Testis (tissue), 3 donors: ENCODE measurements around the gene LRP2BP. TPM values are rescaled to one million over a fixed set of nuclear protein-coding genes. Genes with fewer than 3 reads are reported as not detected.

ENCODE experiments used
- DNase-seq: peaks from one replicate; pipeline ENCODE4 v3.0.0-alpha.2; 2019
- H3K27ac ChIP-seq, 2 donors: fragments of 200-600 bp; sonication (generic); one replicate each; pipeline ENCODE4 v1.5.1; 2019
- H3K27me3 ChIP-seq: fragments of 200-600 bp; sonication (generic); one replicate; pipeline ENCODE4 v1.5.1; 2019
- H3K36me3 ChIP-seq: fragments of 200-600 bp; sonication (generic); one replicate; pipeline ENCODE4 v1.5.1; 2017; ENCODE audit warnings: low read depth; ENCODE audit errors: missing control alignments
- H3K4me1 ChIP-seq: fragments of 200-600 bp; sonication (generic); one replicate; pipeline ENCODE4 v1.5.1; 2019
- H3K4me3 ChIP-seq, 2 donors: fragments of 200-600 bp; sonication (generic); one replicate each; pipeline ENCODE4 v1.5.1; 2017 to 2019
- H3K9me3 ChIP-seq: fragments of 200-600 bp; sonication (generic); one replicate; pipeline ENCODE4 v1.5.1; 2017
- POLR2A ChIP-seq: fragments of 450-650 bp; IDR thresholded peaks from one replicate; pipeline ENCODE4 v1.6.1; 2017; ENCODE audit warnings: antibody characterized with exemption, mild to moderate bottlenecking, moderate library complexity
- WGBS, 2 donors: methylation state at CpG; one replicate each; pipeline ENCODE4 v1.1.5; 2018; 5-methylcytosine and 5-hydroxymethylcytosine counted together
- intact Hi-C: fragments of 100-400 bp; cut with DNase I; formaldehyde crosslinking; loops from one replicate; pipeline ENCODE4 v1.15.1; 2023; ENCODE audit warnings: low total_unique reads
- polyA plus RNA-seq: library from polyadenylated mRNA; stranded (reverse); fragments of 350-450 nt; fragmentation: Illumina TruSeq; extraction: RNeasy Lipid Tissue Mini Kit (QIAGEN cat#74804); gene quantifications from one replicate; pipeline ENCODE4 v1.2.3, GENCODE V29; 2014; ENCODE audit warnings: low read depth, low replicate concordance; ENCODE audit not compliant: insufficient read depth
- total RNA-seq, 2 donors: library from RNA; depleted of rRNA; stranded (reverse); fragments of >200 nt; gene quantifications; one replicate each; pipeline ENCODE4 v1.2.3, GENCODE V29; 2016
- TF ChIP-seq, protein P1 (sequence below), 3 experiments: fragments of 450-650 bp in 2 of 3; fragments of 200-600 bp in 1 of 3; sonication (generic) in 1 of 3; IDR thresholded peaks; one replicate each; pipeline ENCODE4 v1.5.1; 2016 to 2019; ENCODE audit warnings: antibody characterized with exemption in 3 of 3, mild to moderate bottlenecking in 2 of 3, moderate library complexity in 1 of 3

The LRP2BP gene
- total and polyA plus RNA-seq, 3 donors from 2014 or later, result 7.5 to 49.5 (median 11.9) TPM

DNA sequence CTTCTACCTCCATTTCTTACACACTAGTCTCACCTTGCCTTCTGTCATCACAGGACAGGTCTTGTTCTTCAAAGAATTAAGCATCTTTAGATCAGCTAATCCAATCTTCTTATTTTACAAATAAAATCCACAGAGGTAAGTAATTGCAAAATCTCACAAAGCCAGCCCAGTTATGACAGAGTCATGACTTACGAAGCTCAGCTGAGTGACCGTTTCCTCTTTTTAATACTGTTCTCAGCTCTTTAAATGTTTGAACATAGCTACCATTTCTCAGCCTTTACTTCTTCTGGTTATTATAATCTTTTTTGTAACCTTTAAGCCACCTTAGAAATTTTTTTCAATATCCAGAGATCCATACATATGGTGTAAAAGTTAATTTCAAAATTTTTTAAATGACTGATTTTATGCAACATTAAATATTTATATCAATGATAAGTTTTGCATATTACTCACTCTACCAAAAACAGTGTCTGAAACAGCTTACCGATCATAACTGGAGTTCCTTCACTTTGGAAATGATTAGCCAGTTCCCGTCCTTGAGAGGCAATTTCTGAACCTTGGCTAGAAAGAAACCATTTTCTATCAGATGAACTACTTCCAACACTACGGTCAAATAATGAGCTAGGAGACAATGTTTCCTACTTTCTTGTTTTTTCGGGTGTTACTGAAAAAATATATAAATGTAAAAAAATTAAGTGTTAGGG is 9.7 kb upstream of the LRP2BP start:
- Histone ChIP-seq H3K27ac (peak overlapping the region in 1 of 2 donors; percentile 46), H3K27me3 (no peaks in the 10 kb centered on the region), H3K9me3 (no peaks in the 10 kb centered on the region), H3K36me3 (no peaks in the 10 kb centered on the region), H3K4me1 (peaks cover 6% of the 10 kb centered on the region), H3K4me3 (no peak overlapping the region)
- no peak for DNase-seq
- intact Hi-C loops, result no loop called here
- TF ChIP-seq, protein P1, sequence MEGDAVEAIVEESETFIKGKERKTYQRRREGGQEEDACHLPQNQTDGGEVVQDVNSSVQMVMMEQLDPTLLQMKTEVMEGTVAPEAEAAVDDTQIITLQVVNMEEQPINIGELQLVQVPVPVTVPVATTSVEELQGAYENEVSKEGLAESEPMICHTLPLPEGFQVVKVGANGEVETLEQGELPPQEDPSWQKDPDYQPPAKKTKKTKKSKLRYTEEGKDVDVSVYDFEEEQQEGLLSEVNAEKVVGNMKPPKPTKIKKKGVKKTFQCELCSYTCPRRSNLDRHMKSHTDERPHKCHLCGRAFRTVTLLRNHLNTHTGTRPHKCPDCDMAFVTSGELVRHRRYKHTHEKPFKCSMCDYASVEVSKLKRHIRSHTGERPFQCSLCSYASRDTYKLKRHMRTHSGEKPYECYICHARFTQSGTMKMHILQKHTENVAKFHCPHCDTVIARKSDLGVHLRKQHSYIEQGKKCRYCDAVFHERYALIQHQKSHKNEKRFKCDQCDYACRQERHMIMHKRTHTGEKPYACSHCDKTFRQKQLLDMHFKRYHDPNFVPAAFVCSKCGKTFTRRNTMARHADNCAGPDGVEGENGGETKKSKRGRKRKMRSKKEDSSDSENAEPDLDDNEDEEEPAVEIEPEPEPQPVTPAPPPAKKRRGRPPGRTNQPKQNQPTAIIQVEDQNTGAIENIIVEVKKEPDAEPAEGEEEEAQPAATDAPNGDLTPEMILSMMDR (IDR thresholded peaks at IDR 0.05), result no peak
- WGBS, 2 donors, result 53 to 55% methylated on average over 6 of the region's 6 CpGs

DNA sequence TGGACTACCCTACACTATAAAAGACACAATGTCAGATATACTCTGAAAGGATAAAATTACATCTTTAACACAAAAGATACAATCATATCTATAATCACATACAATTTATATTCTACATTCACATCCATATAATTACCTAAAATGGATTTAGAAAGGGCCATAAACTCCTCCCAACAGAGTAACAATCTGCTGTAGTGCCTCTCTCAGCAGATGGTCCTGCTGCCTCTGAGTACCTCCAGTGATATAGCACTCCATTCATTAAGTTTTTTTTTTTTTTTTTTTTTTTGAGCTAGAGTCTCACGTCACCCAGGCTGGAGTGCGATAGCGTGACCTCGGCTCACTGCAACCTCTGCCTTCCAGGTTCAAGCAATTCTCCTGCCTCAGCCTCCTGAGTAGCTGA is 8.3 kb upstream of the LRP2BP start:
- Histone ChIP-seq H3K9me3 (no peaks in the 10 kb centered on the region), H3K36me3 (no peaks in the 10 kb centered on the region), H3K4me1 (peaks cover 6% of the 10 kb centered on the region), H3K4me3 (no peak overlapping the region), H3K27ac (peak overlapping the region in 1 of 2 donors; percentile 46), H3K27me3 (no peaks in the 10 kb centered on the region)
- intact Hi-C loops, result no loop called here
- 70 to 90% methylated on average over 4 of the region's 4 CpGs for WGBS, 2 donors
- no peak for TF ChIP-seq POLR2A
- TF ChIP-seq, protein P1 (IDR thresholded peaks at IDR 0.05), result no peak
- DNase-seq, result no peak

DNA sequence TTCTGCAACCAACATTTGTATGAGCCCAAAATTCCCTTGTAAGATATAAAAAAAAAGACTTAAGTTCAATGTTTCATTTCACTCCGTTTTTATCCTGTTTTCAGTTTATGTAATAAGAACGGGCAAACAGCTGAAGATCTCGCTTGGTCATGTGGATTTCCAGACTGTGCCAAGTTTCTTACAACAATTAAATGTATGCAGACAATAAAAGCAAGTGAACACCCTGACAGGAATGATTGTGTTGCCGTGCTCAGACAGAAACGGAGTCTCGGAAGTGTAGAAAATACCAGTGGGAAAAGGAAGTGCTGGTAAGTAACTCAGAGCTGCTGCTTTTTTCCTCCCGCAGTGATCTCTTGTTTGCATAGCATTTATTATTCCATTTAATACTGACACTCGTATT is 3.7 kb upstream of the LRP2BP start:
- Histone ChIP-seq H3K36me3 (no peaks in the 10 kb centered on the region), H3K27ac (peak overlapping the region in 1 of 2 donors; percentile 68), H3K27me3 (no peaks in the 10 kb centered on the region), H3K4me1 (no peaks in the 10 kb centered on the region), H3K9me3 (no peaks in the 10 kb centered on the region), H3K4me3 (no peak overlapping the region)
- no peak for DNase-seq
- TF ChIP-seq, protein P1 (IDR thresholded peaks at IDR 0.05), result no peak
- no peak for TF ChIP-seq POLR2A
- WGBS, 2 donors, result 68 to 70% methylated on average over 8 of the region's 8 CpGs
- intact Hi-C loops, result loop anchor here (5.0 kb wide), 1 partner anchor 192 kb away; the partner anchor contains the start of gene SNX25

DNA sequence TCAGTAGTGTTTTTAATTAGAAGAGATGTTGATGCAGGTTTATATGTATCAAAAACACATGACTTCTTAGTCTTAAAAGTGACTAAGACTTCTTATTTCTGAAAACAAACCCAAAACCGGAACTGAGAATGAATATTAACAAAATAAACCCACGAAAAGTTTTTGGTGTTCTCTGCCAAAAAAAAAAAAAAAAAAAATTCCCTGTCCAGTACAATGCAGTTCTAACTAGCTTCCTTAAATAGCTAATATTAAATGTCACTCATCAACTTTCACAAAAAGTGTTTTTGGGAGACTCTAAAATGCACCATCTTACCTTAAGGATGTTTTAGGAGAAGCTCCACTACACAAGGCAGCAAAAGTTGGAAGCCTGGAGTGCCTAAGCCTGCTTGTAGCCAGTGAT is 2.9 kb upstream of the LRP2BP start:
- Histone ChIP-seq H3K9me3 (no peaks in the 10 kb centered on the region), H3K27ac (peak overlapping the region in 1 of 2 donors; percentile 68), H3K4me1 (no peaks in the 10 kb centered on the region), H3K27me3 (no peaks in the 10 kb centered on the region), H3K36me3 (no peaks in the 10 kb centered on the region), H3K4me3 (no peak overlapping the region)
- no peak for DNase-seq
- intact Hi-C loops, result loop anchor here (5.0 kb wide), 1 partner anchor 191 kb away; the partner anchor contains the start of gene SNX25
- 23 to 38% methylated on average over 2 of the region's 2 CpGs for WGBS, 2 donors
- TF ChIP-seq, protein P1 (IDR thresholded peaks at IDR 0.05), result no peak
- TF ChIP-seq POLR2A, result no peak
